Measurements from ENCODE around the gene LPP.

Gene LPP

GRCh38 chr3:188452158-188452772 lies 298.3 kb downstream of the LPP start:
- 80 to 100% methylated on average over 1 to 3 of the region's 8 CpGs for WGBS, 2 experiments (ENCODE audit: insufficient coverage in 2 of 2)
- Histone ChIP-seq H3K9me3 (ENCODE audit: control insufficient read depth, low read length) (no peaks in the 10 kb centered on the region), H3K4me1 (ENCODE audit: control insufficient read depth, insufficient read depth, low read length, poor library complexity, severe bottlenecking) (no peaks in the 10 kb centered on the region), H3K36me3 (ENCODE audit: control insufficient read depth, insufficient read depth, low read length) (no peaks in the 10 kb centered on the region), H3K27ac (ENCODE audit: low read depth, low read length, severe bottlenecking) (no peak overlapping the region), H3K4me3 (ENCODE audit: extremely low read depth, insufficient read depth, low read length, poor library complexity, severe bottlenecking) (no peak overlapping the region)

- WGBS, 2 experiments (ENCODE audit: insufficient coverage in 2 of 2), result 80 to 95% methylated on average over 2 to 4 of the region's 6 CpGs
- Histone ChIP-seq H3K9me3 (ENCODE audit: control insufficient read depth, low read length) (no peaks in the 10 kb centered on the region), H3K4me3 (ENCODE audit: extremely low read depth, insufficient read depth, low read length, poor library complexity, severe bottlenecking) (no peak overlapping the region), H3K4me1 (ENCODE audit: control insufficient read depth, insufficient read depth, low read length, poor library complexity, severe bottlenecking) (no peaks in the 10 kb centered on the region), H3K27ac (ENCODE audit: low read depth, low read length, severe bottlenecking) (no peak overlapping the region), H3K36me3 (ENCODE audit: control insufficient read depth, insufficient read depth, low read length) (no peaks in the 10 kb centered on the region)
These were observed 299.8 kb downstream of the LPP start for GRCh38 chr3:188453431-188454384.

- Histone ChIP-seq H3K27ac (ENCODE audit: low read depth, low read length, severe bottlenecking) (no peak overlapping the region), H3K9me3 (ENCODE audit: control insufficient read depth, low read length) (no peaks in the 10 kb centered on the region), H3K36me3 (ENCODE audit: control insufficient read depth, insufficient read depth, low read length) (no peaks in the 10 kb centered on the region), H3K4me3 (ENCODE audit: extremely low read depth, insufficient read depth, low read length, poor library complexity, severe bottlenecking) (no peak overlapping the region), H3K4me1 (ENCODE audit: control insufficient read depth, insufficient read depth, low read length, poor library complexity, severe bottlenecking) (no peaks in the 10 kb centered on the region)
- 94 to 100% methylated on average over 1 to 2 of the region's 4 CpGs for WGBS, 2 experiments (ENCODE audit: insufficient coverage in 2 of 2)
These were observed 301.8 kb downstream of the LPP start for GRCh38 chr3:188455748-188456147.

GRCh38 chr3:188458756-188459155 lies 304.8 kb downstream of the LPP start:
- Histone ChIP-seq H3K27ac (ENCODE audit: low read depth, low read length, severe bottlenecking) (no peak overlapping the region), H3K36me3 (ENCODE audit: control insufficient read depth, insufficient read depth, low read length) (no peaks in the 10 kb centered on the region), H3K9me3 (ENCODE audit: control insufficient read depth, low read length) (no peaks in the 10 kb centered on the region), H3K4me1 (ENCODE audit: control insufficient read depth, insufficient read depth, low read length, poor library complexity, severe bottlenecking) (no peaks in the 10 kb centered on the region), H3K4me3 (ENCODE audit: extremely low read depth, insufficient read depth, low read length, poor library complexity, severe bottlenecking) (no peak overlapping the region)
- WGBS, 2 experiments (ENCODE audit: insufficient coverage in 2 of 2), result 50 to 63% methylated on average over 2 of the region's 2 CpGs

GRCh38 chr3:188465311-188465710 lies 311.4 kb downstream of the LPP start:
- Histone ChIP-seq H3K4me3 (ENCODE audit: extremely low read depth, insufficient read depth, low read length, poor library complexity, severe bottlenecking) (no peak overlapping the region), H3K9me3 (ENCODE audit: control insufficient read depth, low read length) (no peaks in the 10 kb centered on the region), H3K27ac (ENCODE audit: low read depth, low read length, severe bottlenecking) (no peak overlapping the region), H3K36me3 (ENCODE audit: control insufficient read depth, insufficient read depth, low read length) (peaks cover 26% of the 10 kb centered on the region), H3K4me1 (ENCODE audit: control insufficient read depth, insufficient read depth, low read length, poor library complexity, severe bottlenecking) (no peaks in the 10 kb centered on the region)
- WGBS, 2 experiments (ENCODE audit: insufficient coverage in 2 of 2), result 91 to 100% methylated on average over 3 of the region's 6 CpGs

GRCh38 chr3:188468196-188468595 lies 314.2 kb downstream of the LPP start:
- H3K4me1 ChIP-seq (ENCODE audit: control insufficient read depth, insufficient read depth, low read length, poor library complexity, severe bottlenecking), result no peaks in the 10 kb centered on the region
- WGBS, 2 experiments (ENCODE audit: insufficient coverage in 2 of 2), result no CpG with 5 or more reads among the region's 2 CpGs

GRCh38 chr3:188468662-188469061 lies 314.7 kb downstream of the LPP start:
- no peak overlapping the region for H3K27ac ChIP-seq (ENCODE audit: low read depth, low read length, severe bottlenecking)
- 94 to 100% methylated on average over 2 of the region's 3 CpGs for WGBS, 2 experiments (ENCODE audit: insufficient coverage in 2 of 2)
- H3K4me1 ChIP-seq (ENCODE audit: control insufficient read depth, insufficient read depth, low read length, poor library complexity, severe bottlenecking), result no peaks in the 10 kb centered on the region

More at GRCh38 chr3:188468196-188468595, 314.2 kb downstream of the LPP start:
- Histone ChIP-seq H3K36me3 (ENCODE audit: control insufficient read depth, insufficient read depth, low read length) (peaks cover 31% of the 10 kb centered on the region), H3K4me3 (ENCODE audit: extremely low read depth, insufficient read depth, low read length, poor library complexity, severe bottlenecking) (no peak overlapping the region), H3K27ac (ENCODE audit: low read depth, low read length, severe bottlenecking) (no peak overlapping the region), H3K9me3 (ENCODE audit: control insufficient read depth, low read length) (no peaks in the 10 kb centered on the region)

GRCh38 chr3:188469228-188469885 lies 315.4 kb downstream of the LPP start:
- Histone ChIP-seq H3K27ac (ENCODE audit: low read depth, low read length, severe bottlenecking) (no peak overlapping the region), H3K4me3 (ENCODE audit: extremely low read depth, insufficient read depth, low read length, poor library complexity, severe bottlenecking) (no peak overlapping the region), H3K4me1 (ENCODE audit: control insufficient read depth, insufficient read depth, low read length, poor library complexity, severe bottlenecking) (no peaks in the 10 kb centered on the region), H3K36me3 (ENCODE audit: control insufficient read depth, insufficient read depth, low read length) (peaks cover 31% of the 10 kb centered on the region), H3K9me3 (ENCODE audit: control insufficient read depth, low read length) (no peaks in the 10 kb centered on the region)
- 100% methylated on average over 1 to 3 of the region's 10 CpGs for WGBS, 2 experiments (ENCODE audit: insufficient coverage in 2 of 2)

More at GRCh38 chr3:188468662-188469061, 314.7 kb downstream of the LPP start:
- no peak overlapping the region for H3K4me3 ChIP-seq (ENCODE audit: extremely low read depth, insufficient read depth, low read length, poor library complexity, severe bottlenecking)
- H3K36me3 ChIP-seq (ENCODE audit: control insufficient read depth, insufficient read depth, low read length), result peaks cover 31% of the 10 kb centered on the region
- no peaks in the 10 kb centered on the region for H3K9me3 ChIP-seq (ENCODE audit: control insufficient read depth, low read length)

GRCh38 chr3:188470508-188471130 lies 316.7 kb downstream of the LPP start:
- H3K4me3 ChIP-seq (ENCODE audit: extremely low read depth, insufficient read depth, low read length, poor library complexity, severe bottlenecking), result no peak overlapping the region
- H3K4me1 ChIP-seq (ENCODE audit: control insufficient read depth, insufficient read depth, low read length, poor library complexity, severe bottlenecking), result no peaks in the 10 kb centered on the region
- H3K9me3 ChIP-seq (ENCODE audit: control insufficient read depth, low read length), result no peaks in the 10 kb centered on the region
- WGBS, 2 experiments (ENCODE audit: insufficient coverage in 2 of 2), result 92 to 100% methylated on average over 2 to 3 of the region's 4 CpGs
- H3K36me3 ChIP-seq (ENCODE audit: control insufficient read depth, insufficient read depth, low read length), result peaks cover 31% of the 10 kb centered on the region
- no peak overlapping the region for H3K27ac ChIP-seq (ENCODE audit: low read depth, low read length, severe bottlenecking)

- Histone ChIP-seq H3K27ac (ENCODE audit: low read depth, low read length, severe bottlenecking) (no peak overlapping the region), H3K4me3 (ENCODE audit: extremely low read depth, insufficient read depth, low read length, poor library complexity, severe bottlenecking) (no peak overlapping the region), H3K9me3 (ENCODE audit: control insufficient read depth, low read length) (no peaks in the 10 kb centered on the region), H3K4me1 (ENCODE audit: control insufficient read depth, insufficient read depth, low read length, poor library complexity, severe bottlenecking) (peaks cover 2% of the 10 kb centered on the region), H3K36me3 (ENCODE audit: control insufficient read depth, insufficient read depth, low read length) (peaks cover 31% of the 10 kb centered on the region)
These were observed 317.8 kb downstream of the LPP start for GRCh38 chr3:188471723-188472122.

Data from mesodermal cell (in vitro differentiated cells).